Liver (tissue), 9 donors: ENCODE data around the gene RGL4. TPM values are rescaled to one million over a fixed set of nuclear protein-coding genes. Genes with fewer than 3 reads are reported as not detected.

ENCODE experiments used
- DNase-seq: peaks from one replicate; pipeline ENCODE4 v3.0.0-alpha.2; 2017; ENCODE audit warnings: low spot score
- H3K27ac ChIP-seq, 2 donors: one replicate each; pipeline ENCODE4 v1.7.0; 2013; ENCODE audit warnings: inconsistent platforms in 2 of 2, low read length in 2 of 2, control low read depth in 1 of 2, low read depth in 1 of 2, mild to moderate bottlenecking in 1 of 2
- H3K27me3 ChIP-seq, 4 donors: one replicate each; pipeline versions ENCODE4 v1.6.1 to v1.7.0; 2013; ENCODE audit warnings: low read length in 3 of 4, inconsistent platforms in 1 of 4, mild to moderate bottlenecking in 1 of 4, moderate library complexity in 1 of 4; ENCODE audit not compliant: control insufficient read depth in 4 of 4, insufficient read depth in 4 of 4
- H3K36me3 ChIP-seq, 4 donors: one replicate each; pipeline versions ENCODE4 v1.6.1 to v1.7.0; 2013; ENCODE audit warnings: low read length in 3 of 4, mild to moderate bottlenecking in 3 of 4, low read depth in 1 of 4, moderate library complexity in 1 of 4; ENCODE audit not compliant: control insufficient read depth in 4 of 4, insufficient read depth in 3 of 4
- H3K4me1 ChIP-seq, 4 donors: one replicate each; pipeline versions ENCODE4 v1.6.1 to v1.7.0; 2013; ENCODE audit warnings: low read length in 3 of 4, mild to moderate bottlenecking in 3 of 4, moderate library complexity in 1 of 4; ENCODE audit not compliant: control insufficient read depth in 4 of 4, insufficient read depth in 4 of 4
- H3K4me3 ChIP-seq, 3 donors: one replicate each; pipeline versions ENCODE4 v1.6.1 to v1.7.0; 2013; ENCODE audit warnings: low read length in 3 of 3, control low read depth in 1 of 3, low read depth in 1 of 3, mild to moderate bottlenecking in 1 of 3
- H3K9ac ChIP-seq, 2 donors: one replicate each; pipeline ENCODE4 v1.7.0; 2013; ENCODE audit warnings: low read length in 2 of 2, mild to moderate bottlenecking in 2 of 2, moderate library complexity in 2 of 2, control low read depth in 1 of 2, low read depth in 1 of 2
- H3K9me3 ChIP-seq, 4 donors: one replicate each; pipeline versions ENCODE4 v1.6.1 to v1.7.0; 2013; ENCODE audit warnings: low read length in 3 of 4; ENCODE audit not compliant: control insufficient read depth in 4 of 4
- ATF3 ChIP-seq: IDR thresholded peaks from 2 replicates; pipeline ENCODE4 v1.6.1; 2016; ENCODE audit warnings: antibody characterized with exemption
- EGR1 ChIP-seq, 2 donors: IDR thresholded peaks; 2 replicates each; pipeline ENCODE4 v1.6.1; 2016 to 2018; ENCODE audit warnings: antibody characterized with exemption in 2 of 2, low read depth in 2 of 2
- FOXA1 ChIP-seq: IDR thresholded peaks from 2 replicates; pipeline ENCODE4 v1.6.1; 2016; ENCODE audit warnings: antibody characterized with exemption
- GABPA ChIP-seq, 2 donors: IDR thresholded peaks in 1 of 2; conservative IDR thresholded peaks in 1 of 2; 2 replicates each; pipeline ENCODE4 v1.6.1; 2016; ENCODE audit warnings: antibody characterized with exemption in 2 of 2, mild to moderate bottlenecking in 1 of 2, moderate library complexity in 1 of 2
- MAX ChIP-seq: IDR thresholded peaks from 2 replicates; pipeline ENCODE4 v1.6.1; 2016; ENCODE audit warnings: antibody characterized with exemption
- NR2F2 ChIP-seq: IDR thresholded peaks from 2 replicates; pipeline ENCODE4 v1.6.1; 2016; ENCODE audit warnings: antibody characterized with exemption
- RAD21 ChIP-seq, 2 donors: IDR thresholded peaks; 2 replicates each; pipeline ENCODE4 v1.6.1; 2016; ENCODE audit warnings: antibody characterized with exemption in 2 of 2, mild to moderate bottlenecking in 2 of 2
- REST ChIP-seq: IDR thresholded peaks from 2 replicates; pipeline ENCODE4 v1.6.1; 2016; ENCODE audit warnings: antibody characterized with exemption, mild to moderate bottlenecking
- RXRA ChIP-seq, 2 donors: IDR thresholded peaks; 2 replicates each; pipeline ENCODE4 v1.6.1; 2017 to 2018; ENCODE audit warnings: antibody characterized with exemption in 2 of 2, mild to moderate bottlenecking in 1 of 2
- TAF1 ChIP-seq: conservative IDR thresholded peaks from 2 replicates; pipeline ENCODE4 v1.6.1; 2016; ENCODE audit warnings: antibody characterized with exemption, mild to moderate bottlenecking
- YY1 ChIP-seq: IDR thresholded peaks from 2 replicates; pipeline ENCODE4 v1.6.1; 2016; ENCODE audit warnings: antibody characterized with exemption, mild to moderate bottlenecking
- ZBTB33 ChIP-seq: IDR thresholded peaks from 2 replicates; pipeline ENCODE4 v1.6.1; 2016; ENCODE audit warnings: antibody characterized with exemption
- WGBS: extraction: QIAGEN DNeasy Blood & Tissue Kit; methylation state at CpG from one replicate; pipeline ENCODE4 v1.1.7; 2013; 5-methylcytosine and 5-hydroxymethylcytosine counted together
- polyA plus RNA-seq, 2 donors: library from polyadenylated mRNA; stranded (reverse) in 1 of 2; unstranded in 1 of 2; fragments of 200-250 nt in 1 of 2; fragments of >200 nt in 1 of 2; fragmentation: Nextera tagmentation in 1 of 2; extraction: Ambion mirVana in 1 of 2; gene quantifications; one replicate each; pipeline versions ENCODE4 v1.2.1 to v1.2.3, GENCODE V29; 2013 to 2015
- total RNA-seq, 2 donors: library from RNA; depleted of rRNA; stranded (reverse); fragments of >200 nt; gene quantifications; one replicate each; pipeline ENCODE4 v1.2.3, GENCODE V29; 2014
- donor health status: healthy.
- donor health status: healthy.
- donor health status: healthy.
- donor health status: healthy.
- donor health status: healthy.

RGL4 gene
- total and polyA plus RNA-seq, 4 donors = 0.25 to 6.2 (median 0.56) TPM

GRCh38 chr22:23681026-23681809 lies 9.6 kb upstream of the RGL4 start:
- no peaks in the 10 kb centered on the region for H3K9me3 ChIP-seq
- no peak for TF ChIP-seq ATF3
- no peak for TF ChIP-seq EGR1 (IDR thresholded peaks at IDR 0.05; ENCODE audit: low read depth in 2 of 2)
- TF ChIP-seq TAF1 = no peak
- TF ChIP-seq FOXA1 = no peak
- no peak for TF ChIP-seq NR2F2
- TF ChIP-seq RXRA (IDR thresholded peaks at IDR 0.05) = no peak
- TF ChIP-seq GABPA (IDR thresholded peaks at IDR 0.05 in 1 of 2, conservative IDR thresholded peaks at IDR 0.05 in 1 of 2) = no peak
- no peak for TF ChIP-seq REST
- TF ChIP-seq MAX = no peak
- H3K27me3 ChIP-seq = no peaks in the 10 kb centered on the region
- no peak for DNase-seq
- no peak overlapping the region for H3K27ac ChIP-seq
- peaks cover 0 to 8% (median 5%) of the 10 kb centered on the region in 4 donors for H3K36me3 ChIP-seq
- H3K4me3 ChIP-seq = no peak overlapping the region
- H3K9ac ChIP-seq = no peak overlapping the region
- peaks cover 0 to 3% (median 0%) of the 10 kb centered on the region in 4 donors for H3K4me1 ChIP-seq
- WGBS = 96% methylated on average over 5 of the region's 5 CpGs

- no peak for DNase-seq
- TF ChIP-seq GABPA (IDR thresholded peaks at IDR 0.05 in 1 of 2, conservative IDR thresholded peaks at IDR 0.05 in 1 of 2) (no peak), EGR1 (IDR thresholded peaks at IDR 0.05; ENCODE audit: low read depth in 2 of 2) (no peak), FOXA1 (no peak), RAD21 (IDR thresholded peaks at IDR 0.05) (no peak), RXRA (IDR thresholded peaks at IDR 0.05) (no peak), YY1 (no peak), ZBTB33 (no peak)
- 61% methylated on average over 5 of the region's 5 CpGs for WGBS
- Histone ChIP-seq H3K9me3 (no peaks in the 10 kb centered on the region), H3K27ac (no peak overlapping the region), H3K4me1 (no peaks in the 10 kb centered on the region), H3K27me3 (no peaks in the 10 kb centered on the region), H3K9ac (no peak overlapping the region), H3K4me3 (no peak overlapping the region), H3K36me3 (peaks cover 0 to 8% (median 5%) of the 10 kb centered on the region in 4 donors)
Measured at GRCh38 chr22:23682077-23682476, 8.7 kb upstream of the RGL4 start.
